ENCODE data around the gene TNIK.

Gene TNIK

DNA sequence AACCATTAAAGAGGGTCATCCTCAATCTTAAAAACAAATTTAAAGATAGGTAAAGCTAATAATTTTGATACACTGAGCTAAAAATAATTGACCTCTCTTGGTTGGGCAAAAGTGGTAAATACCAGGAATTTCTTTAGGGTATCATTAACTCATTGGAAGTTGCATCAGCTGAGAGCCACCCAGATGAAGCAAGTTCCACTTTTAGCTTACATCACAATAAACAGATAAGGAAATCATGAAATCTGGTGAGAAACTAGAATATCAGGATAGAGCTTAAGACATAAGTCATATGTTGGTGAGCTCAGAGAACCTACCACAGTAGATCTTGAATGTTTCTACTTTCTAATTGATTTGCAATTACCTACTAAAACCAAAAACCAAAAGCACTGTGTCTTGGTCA lies 336.3 kb downstream of the TNIK start:
- TF ChIP-seq POLR2AphosphoS5 (IDR thresholded peaks at IDR 0.05; ENCODE audit: low read depth, low read length) = no peak
- no peak for TF ChIP-seq SIN3A (IDR thresholded peaks at IDR 0.05; ENCODE audit: borderline replicate concordance, insufficient read depth, low read length)
- TF ChIP-seq TAF1 (IDR thresholded peaks at IDR 0.05; ENCODE audit: borderline replicate concordance, insufficient read depth, low read length) = no peak
- no peak for TF ChIP-seq REST (IDR thresholded peaks at IDR 0.05; ENCODE audit: insufficient read depth in 1 of 2, low read depth in 2 of 2, low read length in 2 of 2)
- no peak for TF ChIP-seq FOXP2 (optimal IDR thresholded peaks at IDR 0.05; ENCODE audit: borderline replicate concordance, extremely low read depth, extremely low read length, insufficient read depth)

DNA sequence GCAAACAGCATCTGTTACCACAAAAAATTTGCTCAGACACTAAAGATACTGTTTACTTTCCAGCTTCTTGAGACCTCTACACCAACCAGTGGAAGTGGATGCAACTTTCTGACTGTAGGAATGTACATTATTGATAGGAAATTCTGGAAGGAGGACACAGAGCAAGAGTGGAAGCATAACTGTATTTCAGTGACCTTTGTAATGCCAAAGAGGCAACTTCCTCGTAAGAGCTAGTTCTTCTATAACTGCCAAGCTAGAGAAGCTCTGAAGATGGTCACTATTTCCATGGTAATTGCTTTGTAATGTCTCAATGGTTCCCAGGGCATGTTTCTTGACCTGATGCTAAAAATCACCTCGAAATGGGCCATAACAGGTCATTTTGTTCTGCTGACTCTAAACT lies 337.3 kb downstream of the TNIK start:
- TF ChIP-seq SIN3A (IDR thresholded peaks at IDR 0.05; ENCODE audit: borderline replicate concordance, insufficient read depth, low read length) (no peak), TAF1 (IDR thresholded peaks at IDR 0.05; ENCODE audit: borderline replicate concordance, insufficient read depth, low read length) (no peak), REST (IDR thresholded peaks at IDR 0.05; ENCODE audit: insufficient read depth in 1 of 2, low read depth in 2 of 2, low read length in 2 of 2) (no peak), POLR2AphosphoS5 (IDR thresholded peaks at IDR 0.05; ENCODE audit: low read depth, low read length) (no peak), FOXP2 (optimal IDR thresholded peaks at IDR 0.05; ENCODE audit: borderline replicate concordance, extremely low read depth, extremely low read length, insufficient read depth) (no peak)

- TF ChIP-seq FOXP2 (optimal IDR thresholded peaks at IDR 0.05; ENCODE audit: borderline replicate concordance, extremely low read depth, extremely low read length, insufficient read depth) = no peak
- no peak for TF ChIP-seq SIN3A (IDR thresholded peaks at IDR 0.05; ENCODE audit: borderline replicate concordance, insufficient read depth, low read length)
- TF ChIP-seq REST (IDR thresholded peaks at IDR 0.05; ENCODE audit: insufficient read depth in 1 of 2, low read depth in 2 of 2, low read length in 2 of 2) = no peak
- TF ChIP-seq TAF1 (IDR thresholded peaks at IDR 0.05; ENCODE audit: borderline replicate concordance, insufficient read depth, low read length) = no peak
- no peak for TF ChIP-seq POLR2AphosphoS5 (IDR thresholded peaks at IDR 0.05; ENCODE audit: low read depth, low read length)
Observed at GRCh38 chr3:171122240-171122639, 338.0 kb downstream of the TNIK start.

- TF ChIP-seq POLR2AphosphoS5 (IDR thresholded peaks at IDR 0.05; ENCODE audit: low read depth, low read length) (no peak), FOXP2 (optimal IDR thresholded peaks at IDR 0.05; ENCODE audit: borderline replicate concordance, extremely low read depth, extremely low read length, insufficient read depth) (no peak), REST (IDR thresholded peaks at IDR 0.05; ENCODE audit: insufficient read depth in 1 of 2, low read depth in 2 of 2, low read length in 2 of 2) (no peak), TAF1 (IDR thresholded peaks at IDR 0.05; ENCODE audit: borderline replicate concordance, insufficient read depth, low read length) (no peak), SIN3A (IDR thresholded peaks at IDR 0.05; ENCODE audit: borderline replicate concordance, insufficient read depth, low read length) (no peak)
Observed at GRCh38 chr3:171121801-171122200, 338.4 kb downstream of the TNIK start.

Measured in PFSK-1 (cell line).